HepG2 (cell line): ENCODE results near the gene GARIN3. TPM values are rescaled to one million over a fixed set of nuclear protein-coding genes. Genes with fewer than 3 reads are reported as not detected.

ENCODE experiments used
- ATAC-seq: fragments of 200-7000 bp; cut with Tn5 transposase; 3 replicates; pipeline ENCODE4 v1.9.1; 2020; ENCODE audit warnings: mild to moderate bottlenecking, moderate library complexity
- BruUV-seq: library from RNA; stranded (reverse); fragments of 400-500 nt; replicated peaks from 2 replicates; lab custom pipeline; 2021; lab: Mats Ljungman, UMichigan
- CTCF ChIA-PET: fragments of 300-600 bp; formaldehyde crosslinking; extraction: SDS; loops from one replicate; lab custom pipeline; 2021; ENCODE audit warnings: low total read pairs, inconsistent platforms, low intra/inter-chr PET ratio; lab: Yijun Ruan, JAX
- POLR2A ChIA-PET: fragments of 350-600 bp; sonication (Branson Sonifier 250); formaldehyde crosslinking; loops from one replicate; lab custom pipeline; 2020; ENCODE audit warnings: antibody characterized with exemption, inconsistent platforms; lab: Yijun Ruan, JAX
- DNase-seq: peaks from one replicate; pipeline ENCODE4 v3.0.0-alpha.2; 2015; ENCODE audit warnings: low spot score
- FAIRE-seq: peaks from 3 replicates; lab custom pipeline; 2011; peaks lifted over from hg19 to GRCh38; lab: Jason Lieb, UNC
- H2AFZ ChIP-seq: one replicate; pipeline ENCODE4 v1.6.1; 2011; ENCODE audit warnings: low read length, inconsistent platforms
- H3K27ac ChIP-seq: fragments of 300-600 bp; 3 replicates; pipeline ENCODE4 v1.8.0; 2011; ENCODE audit warnings: mixed run types, mild to moderate bottlenecking, mixed read lengths, low read length, inconsistent platforms; ENCODE audit not compliant: insufficient read depth; ENCODE audit errors: extremely low read length
- H3K27me3 ChIP-seq, 2 experiments: fragments of 200-600 bp in 1 of 2; 2 replicates in 1 of 2; 3 replicates in 1 of 2; pipeline versions ENCODE4 v1.6.0 to v1.8.0; 2011; ENCODE audit warnings: low read length in 2 of 2, mild to moderate bottlenecking in 2 of 2, moderate library complexity in 2 of 2, inconsistent platforms in 1 of 2; ENCODE audit not compliant: insufficient read depth in 2 of 2, control insufficient read depth in 1 of 2
- H3K36me3 ChIP-seq, 2 experiments: fragments of 200-600 bp in 1 of 2; replicated peaks in 1 of 2; 2 replicates in 1 of 2; 3 replicates in 1 of 2; pipeline versions ENCODE4 v1.5.1 to v1.8.0; 2011; ENCODE audit warnings: low read length in 2 of 2, inconsistent platforms in 1 of 2; ENCODE audit not compliant: insufficient read depth in 2 of 2, control insufficient read depth in 1 of 2
- H3K4me1 ChIP-seq: 2 replicates; pipeline ENCODE4 v1.5.1; 2012; ENCODE audit warnings: low read length, inconsistent platforms; ENCODE audit not compliant: insufficient read depth
- H3K4me2 ChIP-seq: 2 replicates; pipeline ENCODE4 v1.6.0; 2011; ENCODE audit warnings: low read depth, low read length, inconsistent platforms
- H3K4me3 ChIP-seq, 3 experiments: fragments of 200-600 bp in 1 of 3; sonication (generic), shearing (Covaris generic) in 1 of 3; replicated peaks in 1 of 3; 2 replicates each; pipeline ENCODE4 v1.5.1; 2011 to 2016; ENCODE audit warnings: low read length in 3 of 3, inconsistent platforms in 2 of 3, low read depth in 2 of 3, mild to moderate bottlenecking in 2 of 3, control low read depth in 1 of 3, mixed read lengths in 1 of 3; ENCODE audit not compliant: insufficient read depth in 1 of 3
- H3K79me2 ChIP-seq: one replicate; pipeline ENCODE4 v1.6.1; 2011; ENCODE audit warnings: low read length, inconsistent platforms; ENCODE audit not compliant: insufficient read depth
- H3K9ac ChIP-seq: 2 replicates; pipeline ENCODE4 v1.6.0; 2011; ENCODE audit warnings: mild to moderate bottlenecking, low read depth, low read length, inconsistent platforms; ENCODE audit not compliant: insufficient read depth
- H3K9me3 ChIP-seq: 2 replicates; pipeline ENCODE4 v1.5.1; 2012; ENCODE audit warnings: mild to moderate bottlenecking, low read length
- H4K20me1 ChIP-seq: 2 replicates; pipeline ENCODE4 v1.6.0; 2011; ENCODE audit warnings: inconsistent platforms, mild to moderate bottlenecking, low read length, moderate library complexity; ENCODE audit not compliant: insufficient read depth
- ARNT ChIP-seq: fragments of 450-650 bp; IDR thresholded peaks from 2 replicates; pipeline ENCODE4 v1.6.1; 2017
- MED1 ChIP-seq: sonication (generic); formaldehyde crosslinking; IDR thresholded peaks from 2 replicates; pipeline ENCODE4 v1.4.0; 2020; ENCODE audit warnings: missing genetic modification reagents
- NBN ChIP-seq: fragments of 450-650 bp; conservative IDR thresholded peaks from 2 replicates; pipeline ENCODE4 v1.6.1; 2017
- NFAT5 ChIP-seq: sonication (generic); formaldehyde crosslinking; IDR thresholded peaks from 2 replicates; pipeline ENCODE4 v1.4.0; 2020; ENCODE audit warnings: missing genetic modification reagents
- NR2F6 ChIP-seq, 2 experiments: IDR thresholded peaks; 2 replicates each; pipeline ENCODE4 v1.6.1; 2016; ENCODE audit warnings: antibody characterized with exemption in 1 of 2, mild to moderate bottlenecking in 1 of 2
- PRPF4 ChIP-seq: fragments of 200-400 bp; formaldehyde crosslinking; IDR thresholded peaks from 2 replicates; pipeline ENCODE4 v1.6.1; 2016; ENCODE audit warnings: low read length, low read depth; ENCODE audit not compliant: poor library complexity, severe bottlenecking
- SIN3A ChIP-seq: IDR thresholded peaks from 2 replicates; pipeline ENCODE4 v1.6.1; 2011; ENCODE audit warnings: low read depth, mild to moderate bottlenecking, control low read depth, low read length, borderline replicate concordance
- SRSF9 ChIP-seq: fragments of 200-400 bp; formaldehyde crosslinking; IDR thresholded peaks from 2 replicates; pipeline ENCODE4 v1.6.1; 2018; ENCODE audit warnings: borderline replicate concordance, mild to moderate bottlenecking, low read depth, low read length; ENCODE audit not compliant: insufficient read depth, poor library complexity, severe bottlenecking
- THYN1 ChIP-seq: sonication (generic); formaldehyde crosslinking; IDR thresholded peaks from 2 replicates; pipeline ENCODE4 v1.8.1; 2023; ENCODE audit warnings: low read depth, mild to moderate bottlenecking, moderate library complexity, missing genetic modification reagents, borderline replicate concordance
- ZBTB14 ChIP-seq: sonication (generic); formaldehyde crosslinking; IDR thresholded peaks from 2 replicates; pipeline ENCODE4 v1.4.0; 2020; ENCODE audit warnings: missing genetic modification reagents
- ZNF180 ChIP-seq: sonication (generic); formaldehyde crosslinking; IDR thresholded peaks from 2 replicates; pipeline ENCODE4 v1.4.0; 2020; ENCODE audit warnings: low read depth, missing genetic modification reagents, borderline replicate concordance
- ZNF547 ChIP-seq: sonication (generic); formaldehyde crosslinking; IDR thresholded peaks from 2 replicates; pipeline ENCODE4 v1.5.1; 2020; ENCODE audit warnings: mild to moderate bottlenecking, missing genetic modification reagents
- ZNF772 ChIP-seq: sonication (generic); formaldehyde crosslinking; IDR thresholded peaks from 2 replicates; pipeline ENCODE4 v1.5.0; 2020; ENCODE audit warnings: mild to moderate bottlenecking, missing genetic modification reagents
- ZSCAN25 ChIP-seq: sonication (generic); formaldehyde crosslinking; IDR thresholded peaks from 2 replicates; pipeline ENCODE4 v1.8.0; 2022; ENCODE audit warnings: mild to moderate bottlenecking, missing genetic modification reagents
- WGBS: methylation state at CpG from one replicate; pipeline ENCODE4 v1.1.6; 2017; ENCODE audit warnings: low lambda C conversion rate; 5-methylcytosine and 5-hydroxymethylcytosine counted together
- in situ Hi-C: cut with HindIII; loops from 2 replicates; pipeline ENCODE4 v1.10.0; 2017; ENCODE audit warnings: low pct_unique_long_range_greater_than_20kb; ENCODE audit not compliant: extremely low pct_ligation_motif_present
- intact Hi-C: fragments of 100-400 bp; cut with micrococcal nuclease; formaldehyde crosslinking; loops from one replicate; pipeline ENCODE4 v1.10.0; 2022; ENCODE audit not compliant: unreplicated experiment
- polyA plus RNA-seq, 8 experiments: library from polyadenylated mRNA; depleted of rRNA in 3 of 8; stranded (reverse) in 7 of 8; unstranded in 1 of 8; fragments of >200 nt; fragmentation: Illumina TruSeq in 4 of 8; extraction: Trizol in 4 of 8; gene quantifications; 2 replicates each; pipeline versions ENCODE4 v1.2.1 to v1.2.3, GENCODE V29; 2011 to 2016; ENCODE audit warnings: low read depth in 4 of 8, missing spikeins in 1 of 8, mixed read lengths in 1 of 8; ENCODE audit not compliant: insufficient read depth in 1 of 8
- total RNA-seq, 5 experiments: library from RNA; depleted of rRNA; stranded (reverse); fragments of >200 nt; fragmentation: Illumina TruSeq; extraction: Trizol; gene quantifications; 2 replicates each; pipeline ENCODE4 v1.2.3, GENCODE V29; 2016; ENCODE audit warnings: low read depth in 1 of 5
- TF ChIP-seq, protein P1 (sequence below): sonication (generic); formaldehyde crosslinking; IDR thresholded peaks from 2 replicates; pipeline ENCODE4 v1.4.0; 2020; ENCODE audit warnings: missing genetic modification reagents, borderline replicate concordance
- TF ChIP-seq, protein P2 (sequence below): sonication (generic); formaldehyde crosslinking; IDR thresholded peaks from 2 replicates; pipeline ENCODE4 v1.4.0; 2020; ENCODE audit warnings: missing genetic modification reagents

Gene GARIN3
- total and polyA plus RNA-seq, 2 of the 13 experiments (the other 11 are each of a cell fraction or from before 2014, with no cell fraction given): not detected

DNA sequence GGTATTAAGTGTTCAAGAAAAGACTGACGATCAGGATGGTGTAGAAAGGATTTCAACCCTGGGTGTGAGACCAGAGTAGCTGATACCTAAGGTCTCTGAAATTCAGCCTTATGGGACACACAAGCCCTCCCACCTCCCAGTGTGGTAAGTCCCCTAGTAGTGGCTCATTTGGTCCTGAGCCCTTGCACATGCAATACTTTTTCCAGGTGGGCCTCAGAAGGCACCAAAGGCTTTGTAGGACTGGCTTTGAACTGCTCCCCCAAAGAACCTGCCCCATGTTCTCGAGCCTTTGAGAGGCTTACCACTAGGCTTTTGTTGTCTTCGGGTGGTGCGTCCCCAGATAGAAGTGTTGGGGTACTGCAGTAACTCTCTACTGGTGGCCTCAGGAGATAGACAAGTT lies 803 bp downstream of the GARIN3 start (continued):
- TF ChIP-seq NFAT5: no peak
- TF ChIP-seq ZNF547 (CRISPR knock-in tag): no peak
- no peak for TF ChIP-seq MED1 (CRISPR knock-in tag)
- TF ChIP-seq SRSF9: no peak
- no peak for TF ChIP-seq ZNF180
- TF ChIP-seq, protein P1, sequence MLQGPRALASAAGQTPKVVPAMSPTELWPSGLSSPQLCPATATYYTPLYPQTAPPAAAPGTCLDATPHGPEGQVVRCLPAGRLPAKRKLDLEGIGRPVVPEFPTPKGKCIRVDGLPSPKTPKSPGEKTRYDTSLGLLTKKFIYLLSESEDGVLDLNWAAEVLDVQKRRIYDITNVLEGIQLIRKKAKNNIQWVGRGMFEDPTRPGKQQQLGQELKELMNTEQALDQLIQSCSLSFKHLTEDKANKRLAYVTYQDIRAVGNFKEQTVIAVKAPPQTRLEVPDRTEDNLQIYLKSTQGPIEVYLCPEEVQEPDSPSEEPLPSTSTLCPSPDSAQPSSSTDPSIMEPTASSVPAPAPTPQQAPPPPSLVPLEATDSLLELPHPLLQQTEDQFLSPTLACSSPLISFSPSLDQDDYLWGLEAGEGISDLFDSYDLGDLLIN: no peak

GRCh38 chr5:157164521-157164920 lies 1.5 kb downstream of the GARIN3 start:
- no TSS peak for BruUV-seq
- CTCF ChIA-PET: no interaction called here
- H4K20me1 ChIP-seq: no peaks in the 10 kb centered on the region
- POLR2A ChIA-PET: no interaction called here
- in situ Hi-C loops (no loop called here), intact Hi-C loops (no loop called here)
- H3K4me2 ChIP-seq: no peak overlapping the region
- H3K4me3 ChIP-seq: no peak overlapping the region
- ATAC-seq (no peak), FAIRE-seq (no peak), DNase-seq (no peak)
- WGBS: 4% methylated on average over 5 of the region's 5 CpGs
- H3K9ac ChIP-seq: no peak overlapping the region
- H3K36me3 ChIP-seq: no peaks in the 10 kb centered on the region
- no peaks in the 10 kb centered on the region for H3K4me1 ChIP-seq
- H3K9me3 ChIP-seq: no peaks in the 10 kb centered on the region
- H3K79me2 ChIP-seq: no peaks in the 10 kb centered on the region
- no peak overlapping the region for H3K27ac ChIP-seq
- H3K27me3 ChIP-seq: peaks cover 1 to 27% of the 10 kb centered on the region in 2 experiments; a peak in 3 of 5 replicates
- H2AFZ ChIP-seq: no peak overlapping the region
- TF ChIP-seq, protein P2, sequence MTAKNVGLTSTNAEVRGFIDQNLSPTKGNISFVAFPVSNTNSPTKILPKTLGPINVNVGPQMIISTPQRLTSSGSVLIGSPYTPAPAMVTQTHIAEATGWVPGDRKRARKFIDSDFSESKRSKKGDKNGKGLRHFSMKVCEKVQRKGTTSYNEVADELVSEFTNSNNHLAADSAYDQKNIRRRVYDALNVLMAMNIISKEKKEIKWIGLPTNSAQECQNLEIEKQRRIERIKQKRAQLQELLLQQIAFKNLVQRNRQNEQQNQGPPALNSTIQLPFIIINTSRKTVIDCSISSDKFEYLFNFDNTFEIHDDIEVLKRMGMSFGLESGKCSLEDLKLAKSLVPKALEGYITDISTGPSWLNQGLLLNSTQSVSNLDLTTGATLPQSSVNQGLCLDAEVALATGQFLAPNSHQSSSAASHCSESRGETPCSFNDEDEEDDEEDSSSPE (CRISPR knock-in tag): no peak
- TF ChIP-seq NBN (no peak), THYN1 (no peak), NR2F6 (IDR thresholded peaks at IDR 0.05) (no peak), NR2F6 (CRISPR knock-in tag; IDR thresholded peaks at IDR 0.05) (no peak), ARNT (no peak), ZNF772 (CRISPR knock-in tag) (no peak), ZBTB14 (CRISPR knock-in tag) (no peak), SIN3A (no peak), ZSCAN25 (CRISPR knock-in tag) (no peak), PRPF4 (no peak)
